ENCODE measurements around the gene RBMS1. TPM values are rescaled to one million over a fixed set of nuclear protein-coding genes. Genes with fewer than 3 reads are reported as not detected.

RBMS1 gene
- total and polyA plus RNA-seq, 2 of the 4 experiments (the other 2 are of a cell fraction): 43.5 to 64.9 TPM

GRCh38 chr2:160318218-160318617 is 175.4 kb downstream of the RBMS1 start:
- no peaks in the 10 kb centered on the region for H3K9me3 ChIP-seq (ENCODE audit: control insufficient read depth, insufficient read depth, low read length)
- H4K5ac ChIP-seq (ENCODE audit: low read depth, low read length): no peak overlapping the region
- no peak overlapping the region for H3K18ac ChIP-seq (ENCODE audit: low read depth, low read length)
- H2BK20ac ChIP-seq (ENCODE audit: low read depth, low read length): no peak overlapping the region
- H2BK15ac ChIP-seq (ENCODE audit: low read depth, low read length): no peak overlapping the region
- H3K4ac ChIP-seq (ENCODE audit: low read depth, low read length): no peak overlapping the region
- H3K27me3 ChIP-seq (ENCODE audit: control insufficient read depth, insufficient read depth, low read length): no peaks in the 10 kb centered on the region
- no peak overlapping the region for H3K9ac ChIP-seq (ENCODE audit: low read depth, low read length)
- peaks cover 12% of the 10 kb centered on the region for H3K4me1 ChIP-seq (ENCODE audit: control insufficient read depth, insufficient read depth, low read length)
- no peak for ATAC-seq (ENCODE audit: low read depth)
- H3K56ac ChIP-seq (ENCODE audit: extremely low read depth, insufficient read depth, low read length): no peak overlapping the region
- intact Hi-C loops (cut with micrococcal nuclease) (no loop called here), dilution Hi-C loops (cut with HindIII; ENCODE audit: low sequenced_read_pairs, unreplicated experiment) (no loop called here), in situ Hi-C loops (cut with MboI; ENCODE audit: low sequenced_read_pairs) (no loop called here)
- no peak overlapping the region for H3K4me3 ChIP-seq (ENCODE audit: insufficient read depth, low read depth, low read length)
- CTCF ChIA-PET: no interaction called here
- no peak overlapping the region for H3K27ac ChIP-seq (ENCODE audit: insufficient read depth, low read length)
- no peak for TF ChIP-seq SMC3 (IDR thresholded peaks at IDR 0.05; ENCODE audit: low read depth, low read length)
- TF ChIP-seq USF2 (IDR thresholded peaks at IDR 0.05; ENCODE audit: low read depth, low read length): no peak
- no peak for TF ChIP-seq RAD21 (IDR thresholded peaks at IDR 0.05; ENCODE audit: low read length)
- no peak for TF ChIP-seq MXI1 (IDR thresholded peaks at IDR 0.05; ENCODE audit: borderline replicate concordance, low read depth, low read length)
- TF ChIP-seq POLR2A (IDR thresholded peaks at IDR 0.05; ENCODE audit: low read depth, low read length): no peak
- no peak for TF ChIP-seq CEBPB (IDR thresholded peaks at IDR 0.05; ENCODE audit: low read depth, low read length)
- no peak for TF ChIP-seq BHLHE40 (IDR thresholded peaks at IDR 0.05; ENCODE audit: low read depth, low read length)
- no peak for TF ChIP-seq CHD1 (IDR thresholded peaks at IDR 0.05; ENCODE audit: low read depth, low read length)
- no peak for TF ChIP-seq FOS (IDR thresholded peaks at IDR 0.05; ENCODE audit: low read depth, low read length)
- TF ChIP-seq MAFK (IDR thresholded peaks at IDR 0.05; ENCODE audit: low read depth, low read length): no peak
- TF ChIP-seq CTCF (conservative IDR thresholded peaks at IDR 0.05; ENCODE audit: low read depth, low read length): no peak
- TF ChIP-seq RFX5 (IDR thresholded peaks at IDR 0.05; ENCODE audit: low read depth, low read length): no peak
- no peak overlapping the region for H3K4me2 ChIP-seq (ENCODE audit: low read depth, low read length)
- no peak overlapping the region for H3K14ac ChIP-seq (replicated peaks; ENCODE audit: low read depth, low read length)
- H4K91ac ChIP-seq (ENCODE audit: insufficient read depth, low read depth, low read length): no peak overlapping the region
- POLR2A ChIA-PET (ENCODE audit: unreplicated experiment): no interaction called here
- no peak overlapping the region for H2AFZ ChIP-seq (replicated peaks; ENCODE audit: low read length, poor library complexity)
- DNase-seq: no peak
- no peak overlapping the region for H2BK5ac ChIP-seq (ENCODE audit: low read depth, low read length, poor library complexity, severe bottlenecking)
- H3K36me3 ChIP-seq (ENCODE audit: control insufficient read depth, insufficient read depth, low read length): peaks cover 6% of the 10 kb centered on the region
- H3K79me1 ChIP-seq (ENCODE audit: low read depth in 1 of 2, low read length in 2 of 2): peaks cover 34 to 80% of the 10 kb centered on the region in 2 experiments
- no TSS peak for BruUV-seq (replicated peaks)
- H4K8ac ChIP-seq (ENCODE audit: low read depth in 2 of 2, low read length in 2 of 2): no peak overlapping the region
- no peak overlapping the region for H2AK5ac ChIP-seq (ENCODE audit: low read depth, low read length)
- H2BK120ac ChIP-seq (ENCODE audit: low read depth, low read length): no peak overlapping the region
- peaks cover 12% of the 10 kb centered on the region for H3K9me1 ChIP-seq (ENCODE audit: insufficient read depth, low read length)
- H2AK9ac ChIP-seq (replicated peaks; ENCODE audit: low read depth, low read length, poor library complexity): no peak overlapping the region
- no peak overlapping the region for H3K23ac ChIP-seq (ENCODE audit: low read depth, low read length)
- peaks cover 44% of the 10 kb centered on the region for H4K20me1 ChIP-seq (ENCODE audit: insufficient read depth, low read length)

Measured in IMR-90 (cell line).